ENCODE data around the gene TMEM209.

DNA sequence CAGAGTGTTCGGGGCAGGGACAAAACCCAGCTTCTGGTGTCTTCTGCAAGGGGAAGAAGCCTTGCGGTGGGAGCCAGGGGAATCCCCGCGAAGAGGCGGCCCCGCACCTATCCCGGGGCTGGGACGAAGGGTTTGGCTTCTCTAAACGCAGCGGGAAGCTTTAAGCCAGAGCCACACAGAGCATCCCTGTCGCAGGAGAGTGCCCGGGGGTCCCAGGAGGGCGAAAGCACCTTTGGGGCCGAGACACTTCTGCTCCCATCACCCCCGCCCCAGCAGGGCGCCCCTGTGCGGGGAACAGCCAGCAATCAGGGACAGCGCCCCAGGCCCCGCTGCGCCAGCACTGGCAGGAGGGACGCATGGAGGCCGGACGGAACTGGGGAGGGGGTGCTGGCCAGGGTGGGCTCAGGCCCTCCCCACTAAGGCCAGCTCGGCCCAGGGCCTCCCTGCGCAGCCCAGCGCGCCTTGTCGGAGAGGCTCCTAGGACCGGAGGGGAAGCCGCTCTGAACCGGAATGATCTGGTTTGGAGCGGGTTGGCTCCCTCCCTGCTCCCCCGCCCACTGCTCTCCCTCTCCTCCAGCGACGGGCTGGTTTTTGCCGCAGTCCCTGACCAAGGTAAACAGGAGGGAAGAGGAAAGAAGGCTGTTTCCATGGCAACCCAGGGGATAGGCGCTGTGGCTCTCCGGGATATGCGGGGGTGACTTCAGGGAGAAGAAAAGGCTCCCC, 63.9 kb downstream of the TMEM209 start:
- TF ChIP-seq, protein P1, sequence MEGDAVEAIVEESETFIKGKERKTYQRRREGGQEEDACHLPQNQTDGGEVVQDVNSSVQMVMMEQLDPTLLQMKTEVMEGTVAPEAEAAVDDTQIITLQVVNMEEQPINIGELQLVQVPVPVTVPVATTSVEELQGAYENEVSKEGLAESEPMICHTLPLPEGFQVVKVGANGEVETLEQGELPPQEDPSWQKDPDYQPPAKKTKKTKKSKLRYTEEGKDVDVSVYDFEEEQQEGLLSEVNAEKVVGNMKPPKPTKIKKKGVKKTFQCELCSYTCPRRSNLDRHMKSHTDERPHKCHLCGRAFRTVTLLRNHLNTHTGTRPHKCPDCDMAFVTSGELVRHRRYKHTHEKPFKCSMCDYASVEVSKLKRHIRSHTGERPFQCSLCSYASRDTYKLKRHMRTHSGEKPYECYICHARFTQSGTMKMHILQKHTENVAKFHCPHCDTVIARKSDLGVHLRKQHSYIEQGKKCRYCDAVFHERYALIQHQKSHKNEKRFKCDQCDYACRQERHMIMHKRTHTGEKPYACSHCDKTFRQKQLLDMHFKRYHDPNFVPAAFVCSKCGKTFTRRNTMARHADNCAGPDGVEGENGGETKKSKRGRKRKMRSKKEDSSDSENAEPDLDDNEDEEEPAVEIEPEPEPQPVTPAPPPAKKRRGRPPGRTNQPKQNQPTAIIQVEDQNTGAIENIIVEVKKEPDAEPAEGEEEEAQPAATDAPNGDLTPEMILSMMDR (IDR thresholded peaks at IDR 0.05; ENCODE audit: low read depth, low read length, missing input control), result no peak
- TF ChIP-seq RXRA (IDR thresholded peaks at IDR 0.05) (no peak), TAF1 (conservative IDR thresholded peaks at IDR 0.05) (no peak)
- TF ChIP-seq, protein P2, sequence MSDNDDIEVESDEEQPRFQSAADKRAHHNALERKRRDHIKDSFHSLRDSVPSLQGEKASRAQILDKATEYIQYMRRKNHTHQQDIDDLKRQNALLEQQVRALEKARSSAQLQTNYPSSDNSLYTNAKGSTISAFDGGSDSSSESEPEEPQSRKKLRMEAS (IDR thresholded peaks at IDR 0.05), result no peak
